Stimulated activated CD4-positive, alpha-beta T cell treated with anti-CD3 and anti-CD28 coated beads, Interleukin-15, amount 100 ng/mL, for 48 hours (primary cell): ENCODE data around the gene RAB11B.
"Not testable (repeated sequence)": the region's sequence is repeated elsewhere in the genome, so short reads cannot be mapped to it uniquely, and the experiment has no call there.

Experiments
- DNase-seq, 2 donors: peaks; one replicate each; pipeline ENCODE4 v3.0.0-alpha.2; 2020; ENCODE audit warnings: low read depth in 2 of 2

Gene RAB11B

DNA sequence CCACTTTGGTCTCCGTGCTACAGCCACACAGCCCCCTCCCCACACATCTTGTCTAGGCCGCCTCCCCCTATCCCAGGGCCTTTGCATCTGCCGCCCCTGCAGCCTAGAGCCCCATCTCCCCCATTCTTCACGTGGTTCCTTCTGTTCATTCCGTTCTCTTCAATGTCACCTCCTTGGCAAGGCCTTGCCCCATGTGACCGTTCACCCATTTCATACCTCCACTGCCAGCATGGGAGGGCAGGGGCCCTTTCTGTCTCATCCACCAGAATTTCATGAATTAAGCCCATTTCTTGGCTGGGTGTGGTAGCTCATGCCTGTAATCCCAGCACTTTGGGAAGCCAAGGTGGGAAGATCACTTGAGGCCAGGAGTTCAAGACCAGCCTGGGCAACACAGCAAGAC, 38.9 kb downstream of the RAB11B start:
- no peak for DNase-seq

DNA sequence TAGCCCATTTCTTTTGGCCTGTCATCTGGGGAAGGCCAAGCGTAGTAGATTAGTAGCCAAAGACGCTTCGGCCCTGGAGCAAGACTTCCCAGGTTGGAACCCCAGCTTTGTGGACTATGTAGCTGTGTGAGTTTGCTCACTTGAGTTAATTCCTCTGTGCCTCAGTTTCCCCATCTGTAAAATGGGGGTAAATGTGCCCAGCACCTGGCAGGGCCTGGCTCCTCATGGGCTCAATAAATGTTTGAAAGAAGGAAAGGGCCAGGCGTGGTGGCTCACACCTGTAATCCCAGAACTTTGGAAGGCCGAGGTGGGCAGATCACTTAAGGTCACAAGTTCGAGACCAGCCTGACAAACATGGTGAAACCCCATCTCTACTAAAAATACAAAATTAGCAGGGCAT, 39.7 kb downstream of the RAB11B start:
- DNase-seq = no peak

DNA sequence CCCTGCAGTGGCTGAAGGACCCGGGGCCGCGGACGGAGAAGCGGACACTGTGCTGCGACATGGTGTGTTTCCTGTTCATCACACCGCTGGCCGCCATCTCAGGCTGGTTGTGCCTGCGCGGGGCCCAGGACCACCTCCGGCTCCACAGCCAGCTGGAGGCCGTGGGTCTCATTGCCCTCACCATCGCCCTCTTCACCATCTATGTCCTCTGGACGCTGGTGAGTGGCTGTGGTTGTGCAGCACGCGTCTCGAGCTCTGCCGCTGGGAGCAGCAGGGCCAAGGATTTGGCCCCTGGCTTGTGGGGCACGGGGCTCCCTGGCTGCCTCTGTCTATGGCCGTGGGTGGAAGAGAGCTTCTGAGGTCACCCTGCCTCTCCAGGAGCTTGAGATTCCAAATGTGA, 40.5 kb downstream of the RAB11B start:
- DNase-seq = no peak

DNA sequence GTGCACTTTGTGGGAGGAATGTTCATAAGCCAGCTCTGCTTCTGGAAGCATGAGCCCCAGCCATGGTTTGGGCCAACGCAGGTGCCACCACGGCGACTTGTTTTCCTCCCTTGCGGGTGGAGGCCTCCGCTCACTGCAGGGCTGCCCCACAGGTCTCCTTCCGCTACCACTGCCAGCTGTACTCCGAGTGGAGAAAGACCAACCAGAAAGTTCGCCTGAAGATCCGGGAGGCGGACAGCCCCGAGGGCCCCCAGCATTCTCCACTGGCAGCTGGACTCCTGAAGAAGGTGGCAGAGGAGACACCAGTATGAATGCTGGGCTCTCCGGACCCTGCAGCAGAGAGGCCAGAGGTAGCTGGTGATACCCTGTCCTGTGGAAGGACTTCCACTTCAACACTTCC, 48.1 kb downstream of the RAB11B start:
- no peak for DNase-seq

DNA sequence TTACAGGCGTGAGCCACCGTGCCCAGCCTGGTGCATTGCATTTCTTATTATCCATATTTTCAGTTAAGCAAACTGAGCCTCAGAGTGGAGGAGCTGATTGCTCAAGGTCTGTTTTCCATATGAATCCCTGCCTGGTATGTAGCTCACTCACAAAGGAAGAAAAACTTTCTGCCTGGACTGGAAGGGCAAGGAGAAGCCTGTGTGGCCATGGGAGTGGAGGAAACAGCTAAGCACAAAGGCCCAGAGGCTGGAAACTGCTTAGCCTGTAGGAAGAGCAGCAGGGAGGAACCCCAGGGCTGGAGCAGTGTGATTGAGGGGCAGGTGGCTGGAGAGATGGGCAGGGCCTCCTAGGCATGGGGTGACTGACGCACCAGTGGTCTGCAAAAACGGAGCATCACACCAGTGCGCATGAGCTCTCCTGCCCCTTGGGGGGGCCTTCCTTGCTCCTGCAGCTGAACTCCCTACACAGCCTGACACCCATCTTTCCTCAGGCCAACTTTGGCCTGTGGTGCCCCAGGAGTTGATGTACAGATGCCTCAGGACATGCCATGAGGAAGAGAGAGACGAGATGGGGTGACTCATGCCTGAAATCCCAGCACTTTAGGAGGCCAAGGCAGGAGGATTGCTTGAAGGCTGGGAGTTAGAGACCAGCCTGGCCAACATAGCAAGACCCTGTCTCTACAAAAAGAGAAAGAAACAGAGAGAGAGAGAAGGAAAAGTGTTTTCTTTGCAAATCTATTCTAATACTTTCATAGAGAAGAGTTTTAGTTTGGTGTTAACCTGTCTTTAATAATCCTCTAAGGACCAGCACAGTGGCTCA, 51.8 kb downstream of the RAB11B start:
- DNase-seq = no peak

DNA sequence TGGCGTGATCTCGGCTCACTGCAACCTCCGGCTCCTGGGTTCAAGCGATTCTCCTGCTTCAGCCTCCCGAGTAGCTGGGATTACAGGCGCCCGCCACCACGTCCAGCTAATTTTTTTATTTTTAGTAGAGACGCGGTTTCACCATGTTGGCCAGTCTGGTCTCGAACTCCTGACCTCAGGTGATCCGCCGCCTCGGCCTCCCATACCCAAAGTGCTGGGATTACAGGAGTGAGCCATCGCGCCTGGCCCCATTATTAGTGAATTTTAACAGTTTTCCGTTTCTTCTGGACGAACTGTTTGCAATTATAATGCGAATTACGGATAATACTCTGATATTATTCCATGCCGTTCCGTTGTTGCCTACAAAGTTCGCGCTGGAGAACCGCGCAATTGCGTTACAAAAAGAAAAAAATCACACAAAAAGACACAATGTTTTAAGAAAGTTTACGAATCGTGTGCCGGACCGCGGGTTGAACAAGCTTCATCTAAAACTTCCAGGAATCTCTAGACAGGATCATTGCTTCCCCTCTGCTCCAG, 54.0 kb downstream of the RAB11B start:
- DNase-seq = not testable (repeated sequence)

DNA sequence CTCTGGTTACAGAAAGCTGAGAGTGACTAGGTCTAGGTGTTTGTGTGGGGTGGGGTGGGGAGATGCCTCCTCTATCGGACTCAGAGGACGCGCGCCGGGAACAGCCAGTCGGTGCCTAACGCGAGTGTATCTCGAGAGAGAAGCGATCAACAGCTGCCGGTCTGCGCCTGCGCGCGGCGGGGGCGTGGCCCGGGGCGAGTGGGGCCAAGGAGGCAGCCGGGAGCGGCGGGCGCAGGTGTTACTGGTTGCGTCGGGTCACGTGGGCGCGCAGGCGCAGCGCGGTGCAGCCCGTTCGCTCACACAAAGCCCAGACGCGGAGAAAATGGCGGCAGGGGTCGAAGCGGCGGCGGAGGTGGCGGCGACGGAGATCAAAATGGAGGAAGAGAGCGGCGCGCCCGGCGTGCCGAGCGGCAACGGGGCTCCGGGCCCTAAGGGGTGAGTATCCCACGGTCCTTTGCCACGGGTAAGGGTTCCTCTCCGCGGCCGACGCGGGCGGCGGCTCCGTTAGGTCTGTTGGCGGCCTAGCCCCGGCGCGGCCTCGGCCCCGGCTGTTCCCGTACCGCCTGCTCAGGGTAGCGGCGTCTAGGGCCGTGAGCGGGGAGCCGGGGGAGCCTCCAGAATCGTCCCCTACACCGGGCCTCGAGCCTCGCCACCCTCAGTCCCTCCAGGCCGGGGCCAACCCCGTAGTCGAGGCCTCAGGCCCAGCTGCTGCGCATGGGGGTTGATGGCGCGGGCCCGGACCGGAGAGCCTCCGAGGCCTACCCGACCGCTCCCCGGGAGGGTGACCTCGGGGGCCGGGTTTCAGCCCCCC, 54.7 kb downstream of the RAB11B start, which contains the start of gene HNRNPM:
TSS of gene HNRNPM (plus strand) at position 299 of the 811 bp plus-strand sequence. CDS start at position 323, 24 bp downstream.
- peak; percentile 99 to 100 for DNase-seq

DNA sequence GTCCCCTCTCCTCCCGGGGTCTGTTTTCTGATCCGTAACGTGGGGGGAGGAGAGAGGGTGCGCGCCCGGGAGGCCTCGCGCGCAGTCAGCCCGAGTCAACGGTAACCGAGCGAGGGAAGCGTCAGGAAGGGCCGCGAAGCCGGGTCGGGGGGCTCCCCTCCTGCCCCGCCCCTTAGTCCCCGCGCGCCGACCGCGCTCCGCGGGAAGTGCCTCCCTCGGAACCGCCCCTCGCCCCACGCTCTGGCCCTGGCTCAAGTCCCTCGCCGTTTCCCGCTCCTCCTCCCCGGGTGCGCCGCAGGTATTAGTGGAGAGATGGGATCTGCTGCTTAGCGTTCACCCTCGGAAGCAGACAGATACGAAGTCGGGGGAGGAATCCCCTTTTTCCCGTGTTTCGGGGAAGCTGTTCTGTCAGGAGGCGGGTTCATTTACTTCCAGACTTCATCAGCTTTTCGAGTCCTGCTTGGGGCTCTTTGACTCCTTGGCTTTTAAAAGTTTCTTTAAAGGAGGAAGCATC, 55.4 kb downstream of the RAB11B start:
- no peak for DNase-seq

DNA sequence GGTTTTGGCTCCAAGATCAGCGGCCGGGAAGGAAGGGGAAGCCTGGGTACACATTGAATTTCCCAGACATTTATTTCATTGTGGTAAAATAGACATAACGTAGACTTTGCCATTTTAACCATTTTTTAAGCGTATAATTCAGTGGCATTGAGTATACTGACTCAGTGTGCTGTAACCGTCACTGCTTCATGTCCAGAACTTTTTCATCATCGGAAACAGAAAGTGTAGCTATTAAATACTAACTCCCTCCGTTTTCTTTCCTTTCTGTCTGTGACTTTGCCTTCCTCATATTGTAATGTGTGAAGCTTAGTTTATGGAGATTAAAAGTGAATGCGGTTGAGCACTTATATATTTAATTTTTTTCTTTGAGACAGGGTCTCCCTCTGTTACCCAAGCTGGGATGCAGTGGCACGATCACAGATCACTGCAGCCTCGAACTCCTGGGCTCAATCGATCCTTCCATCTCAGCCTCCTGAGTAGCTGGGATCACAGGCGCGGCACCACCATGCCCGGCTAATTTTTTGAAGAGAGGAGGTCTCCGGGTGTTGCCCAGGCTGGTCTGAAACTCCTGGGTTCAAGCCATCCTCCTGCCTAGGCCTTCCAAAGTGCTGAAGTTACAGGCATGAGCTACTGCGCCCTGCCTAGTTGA, 56.0 kb downstream of the RAB11B start:
- no peak for DNase-seq

DNA sequence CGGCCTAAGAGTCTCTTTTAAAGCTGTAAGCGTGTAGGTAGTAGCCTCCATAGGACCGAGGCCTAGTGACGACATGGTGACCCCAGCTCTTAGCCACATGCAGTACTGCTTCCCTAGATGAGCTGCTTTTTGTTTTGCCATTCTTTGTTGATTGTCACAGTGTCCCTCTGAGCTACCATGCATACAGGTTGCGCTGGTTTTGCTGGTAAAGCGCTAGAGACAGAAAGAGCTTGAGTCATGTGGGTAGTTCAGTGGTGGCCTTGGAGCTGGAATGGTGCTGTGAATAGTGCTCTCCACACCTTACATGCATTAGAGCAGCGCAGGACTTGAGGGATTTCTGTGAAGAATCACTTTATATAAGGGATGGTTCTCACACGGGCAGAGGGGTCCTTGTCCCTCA, 59.7 kb downstream of the RAB11B start:
- no peak for DNase-seq

DNA sequence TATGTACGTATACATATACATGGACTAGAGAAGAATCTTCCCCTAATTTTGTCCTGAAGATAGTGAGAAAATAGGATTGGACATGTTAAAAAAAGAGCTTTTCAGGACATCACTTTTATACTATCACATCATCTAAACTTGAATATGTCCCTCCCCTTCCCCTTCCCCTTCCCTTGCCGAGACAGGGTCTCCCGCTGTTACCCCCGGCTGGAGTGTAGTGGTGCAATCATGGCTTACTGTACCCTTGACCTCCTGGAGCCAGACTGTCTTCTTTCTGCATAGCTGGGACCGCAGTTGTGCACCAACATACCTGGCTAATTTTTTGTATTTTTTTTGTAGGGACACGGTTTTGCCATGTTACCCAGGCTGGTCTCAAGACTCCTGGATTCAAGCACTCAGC, 61.2 kb downstream of the RAB11B start:
- no peak for DNase-seq

DNA sequence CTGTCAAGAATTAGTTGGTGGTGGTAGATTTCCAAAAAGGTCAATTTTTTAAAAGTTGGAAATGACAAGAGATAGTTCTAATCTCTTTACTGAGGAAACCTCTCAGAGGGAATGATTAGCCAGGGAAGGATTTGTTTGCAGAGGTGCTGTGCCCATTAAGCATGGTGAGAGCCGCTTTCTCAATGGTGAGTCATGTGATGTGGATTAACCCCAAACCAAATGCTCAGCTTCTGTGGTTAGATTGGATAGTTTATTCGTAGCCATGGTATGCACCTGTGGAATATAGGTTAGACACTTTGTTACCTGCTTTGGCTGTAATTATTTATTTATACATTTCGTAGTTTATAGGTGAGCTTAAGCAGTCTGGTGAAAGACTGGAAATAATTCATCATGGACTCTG, 61.7 kb downstream of the RAB11B start:
- no peak for DNase-seq

DNA sequence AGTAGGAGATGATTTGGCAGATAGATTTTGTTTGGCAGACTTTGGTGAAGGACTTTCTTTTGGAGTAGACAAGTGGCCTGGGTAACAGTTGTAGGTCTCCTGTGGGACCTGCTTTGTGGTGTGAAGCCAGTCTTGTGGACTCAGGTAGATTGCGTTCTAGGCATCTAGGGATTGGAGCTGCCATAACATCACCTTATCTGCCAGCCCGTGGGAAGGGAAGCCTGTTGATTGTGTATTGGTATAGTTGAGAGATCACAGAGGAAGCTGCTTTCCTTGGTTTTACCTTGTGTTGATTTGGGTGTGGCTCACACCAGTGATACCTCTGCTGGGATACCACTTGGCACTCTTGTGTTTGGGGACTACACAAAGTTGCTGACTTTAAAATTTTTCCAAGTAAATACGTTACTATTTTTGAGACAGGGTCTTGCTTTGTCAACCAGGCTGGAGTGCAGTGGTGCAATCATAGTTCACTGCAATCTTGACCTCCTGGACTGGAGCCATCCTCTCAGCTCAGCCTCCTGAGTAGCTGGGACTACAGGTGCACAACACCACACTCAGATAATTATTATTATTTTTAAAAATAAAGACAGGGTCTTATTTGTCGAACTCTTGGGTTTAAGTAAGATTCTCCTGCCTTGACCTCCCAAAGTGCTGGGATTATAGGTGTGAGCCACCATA, 62.4 kb downstream of the RAB11B start:
- DNase-seq = no peak

DNA sequence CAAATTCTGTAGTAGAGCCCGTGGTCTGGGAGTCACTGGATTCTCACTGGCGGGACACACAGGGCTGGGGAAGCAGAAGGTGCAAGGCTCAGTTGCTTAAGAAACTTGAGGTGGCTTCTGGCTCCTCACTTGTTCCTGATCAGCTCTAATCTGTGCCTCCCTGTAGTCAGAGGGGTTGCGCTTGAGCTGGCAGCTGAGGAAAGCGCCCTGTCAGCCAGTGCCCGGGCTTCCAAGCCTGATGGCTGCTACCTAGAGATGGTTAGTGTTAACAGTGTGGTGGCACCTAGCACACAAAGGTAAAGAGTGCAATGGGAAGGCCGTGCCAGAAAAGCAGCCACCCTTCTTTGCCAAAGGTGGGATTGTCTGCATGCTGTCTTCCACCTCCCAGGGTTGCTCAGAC, 63.5 kb downstream of the RAB11B start:
- DNase-seq = no peak
